ENCODE data around the gene GALC.

DNA sequence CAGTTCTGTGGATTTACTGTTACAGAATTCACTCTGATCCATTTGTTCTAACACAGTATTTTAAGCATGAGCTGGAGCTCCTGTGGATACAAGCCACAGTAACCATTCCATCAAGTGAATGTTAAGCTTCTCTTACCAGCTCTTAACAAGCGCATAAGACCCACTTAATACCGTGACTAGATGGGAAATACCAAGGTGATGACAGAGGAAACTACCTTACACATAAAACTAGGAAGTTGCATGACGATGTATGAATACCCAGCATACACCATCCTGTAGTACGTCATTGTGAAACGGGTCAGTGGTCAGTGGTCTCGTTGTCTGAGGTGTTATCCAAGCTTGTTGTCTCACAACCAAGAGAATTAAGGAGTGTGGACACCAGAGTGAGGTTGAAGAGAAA is 2.0 kb upstream of the GALC start:
- TF ChIP-seq JUND (IDR thresholded peaks at IDR 0.05; ENCODE audit: borderline replicate concordance, low read depth, low read length) (no peak), JUND (tag; IDR thresholded peaks at IDR 0.05; ENCODE audit: borderline replicate concordance, low read depth, low read length) (no peak), MYC (IDR thresholded peaks at IDR 0.05; ENCODE audit: low read depth, low read length) (no peak), MYC (CRISPR knock-in tag; IDR thresholded peaks at IDR 0.05; ENCODE audit: borderline replicate concordance, low read depth) (no peak), EWSR1 (IDR thresholded peaks at IDR 0.05; ENCODE audit: borderline replicate concordance, low read depth, partially characterized antibody) (no peak), SMARCA5 (IDR thresholded peaks at IDR 0.05) (no peak), KLF16 (IDR thresholded peaks at IDR 0.05) (no peak)
- TF ChIP-seq, protein P1, sequence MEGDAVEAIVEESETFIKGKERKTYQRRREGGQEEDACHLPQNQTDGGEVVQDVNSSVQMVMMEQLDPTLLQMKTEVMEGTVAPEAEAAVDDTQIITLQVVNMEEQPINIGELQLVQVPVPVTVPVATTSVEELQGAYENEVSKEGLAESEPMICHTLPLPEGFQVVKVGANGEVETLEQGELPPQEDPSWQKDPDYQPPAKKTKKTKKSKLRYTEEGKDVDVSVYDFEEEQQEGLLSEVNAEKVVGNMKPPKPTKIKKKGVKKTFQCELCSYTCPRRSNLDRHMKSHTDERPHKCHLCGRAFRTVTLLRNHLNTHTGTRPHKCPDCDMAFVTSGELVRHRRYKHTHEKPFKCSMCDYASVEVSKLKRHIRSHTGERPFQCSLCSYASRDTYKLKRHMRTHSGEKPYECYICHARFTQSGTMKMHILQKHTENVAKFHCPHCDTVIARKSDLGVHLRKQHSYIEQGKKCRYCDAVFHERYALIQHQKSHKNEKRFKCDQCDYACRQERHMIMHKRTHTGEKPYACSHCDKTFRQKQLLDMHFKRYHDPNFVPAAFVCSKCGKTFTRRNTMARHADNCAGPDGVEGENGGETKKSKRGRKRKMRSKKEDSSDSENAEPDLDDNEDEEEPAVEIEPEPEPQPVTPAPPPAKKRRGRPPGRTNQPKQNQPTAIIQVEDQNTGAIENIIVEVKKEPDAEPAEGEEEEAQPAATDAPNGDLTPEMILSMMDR (IDR thresholded peaks at IDR 0.05 in 2 of 3, conservative IDR thresholded peaks at IDR 0.05 in 1 of 3; ENCODE audit: insufficient read depth in 2 of 3, low read depth in 1 of 3, low read length in 3 of 3) = no peak
- TF ChIP-seq, protein P2, sequence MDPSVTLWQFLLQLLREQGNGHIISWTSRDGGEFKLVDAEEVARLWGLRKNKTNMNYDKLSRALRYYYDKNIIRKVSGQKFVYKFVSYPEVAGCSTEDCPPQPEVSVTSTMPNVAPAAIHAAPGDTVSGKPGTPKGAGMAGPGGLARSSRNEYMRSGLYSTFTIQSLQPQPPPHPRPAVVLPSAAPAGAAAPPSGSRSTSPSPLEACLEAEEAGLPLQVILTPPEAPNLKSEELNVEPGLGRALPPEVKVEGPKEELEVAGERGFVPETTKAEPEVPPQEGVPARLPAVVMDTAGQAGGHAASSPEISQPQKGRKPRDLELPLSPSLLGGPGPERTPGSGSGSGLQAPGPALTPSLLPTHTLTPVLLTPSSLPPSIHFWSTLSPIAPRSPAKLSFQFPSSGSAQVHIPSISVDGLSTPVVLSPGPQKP (CRISPR knock-in tag; IDR thresholded peaks at IDR 0.05) = no peak
